MCF 10A (cell line): ENCODE results near the gene LCA5. TPM values are rescaled to one million over a fixed set of nuclear protein-coding genes. Genes with fewer than 3 reads are reported as not detected.
A peak's percentile ranks its signal among the peaks of the same experiment; 100 is the strongest.

Source experiments
- BruUV-seq: library from RNA; stranded (reverse); fragments of 400-500 nt; replicated peaks from 2 replicates; lab custom pipeline; 2021; lab: Mats Ljungman, UMichigan
- CTCF ChIA-PET: fragments of 300-600 bp; sonication (Branson Sonifier 250); formaldehyde crosslinking; extraction: SDS; loops from one replicate; lab custom pipeline; 2021; ENCODE audit warnings: antibody characterized with exemption, inconsistent platforms; lab: Yijun Ruan, JAX
- POLR2A ChIA-PET: fragments of 300-600, 350-650 bp; sonication (Branson Sonifier 250); formaldehyde crosslinking; extraction: SDS; loops from one replicate; lab custom pipeline; 2020; ENCODE audit warnings: antibody characterized with exemption, inconsistent platforms; lab: Yijun Ruan, JAX
- DNase-seq: peaks from one replicate; pipeline ENCODE4 v3.0.0-alpha.2; 2018; ENCODE audit not compliant: unreplicated experiment
- H3K27ac Mint-ChIP-seq: one replicate; pipeline ENCODE4 v1.8.0; 2022; ENCODE audit warnings: mild to moderate bottlenecking, low read depth, mixed read lengths; ENCODE audit not compliant: unreplicated experiment
- H3K27me3 Mint-ChIP-seq: one replicate; pipeline ENCODE4 v1.8.0; 2022; ENCODE audit warnings: mixed read lengths; ENCODE audit not compliant: insufficient read depth, unreplicated experiment
- H3K36me3 Mint-ChIP-seq: one replicate; pipeline ENCODE4 v1.8.0; 2022; ENCODE audit warnings: mild to moderate bottlenecking, moderate library complexity, mixed read lengths; ENCODE audit not compliant: insufficient read depth, unreplicated experiment
- H3K4me1 Mint-ChIP-seq: one replicate; pipeline ENCODE4 v1.8.0; 2022; ENCODE audit warnings: mixed read lengths; ENCODE audit not compliant: insufficient read depth, unreplicated experiment
- H3K4me3 Mint-ChIP-seq: one replicate; pipeline ENCODE4 v1.8.0; 2022; ENCODE audit warnings: mild to moderate bottlenecking, moderate library complexity, mixed read lengths; ENCODE audit not compliant: unreplicated experiment
- H3K9me3 Mint-ChIP-seq: one replicate; pipeline ENCODE4 v1.8.0; 2022; ENCODE audit warnings: mixed read lengths; ENCODE audit not compliant: unreplicated experiment
- intact Hi-C: fragments of 100-400 bp; cut with micrococcal nuclease; formaldehyde crosslinking; loops from 2 replicates; pipeline ENCODE4 v1.14.1; 2022
- total RNA-seq: library from RNA; stranded (reverse); gene quantifications from 2 replicates; pipeline ENCODE4 v1.2.3, GENCODE V29; 2022
- TF ChIP-seq, protein P1 (sequence below): fragments of 200-600 bp; IDR thresholded peaks from one replicate; pipeline ENCODE4 v1.8.0; 2022; ENCODE audit warnings: antibody characterized with exemption, mild to moderate bottlenecking; ENCODE audit not compliant: unreplicated experiment

LCA5 gene
- total RNA-seq, 1 experiment from 2014 or later, result 4.5 TPM

GRCh38 chr6:79461205-79461604, 76.0 kb downstream of the LCA5 start:
- ChIA-PET CTCF (no interaction called here), POLR2A (interaction anchor here (0.9 kb wide), 1 partner anchor 383 kb away, joined by 3 read pairs; the partner anchor contains the start of gene PHIP)
- Mint-ChIP-seq H3K9me3 (peaks cover 7% of the 10 kb centered on the region), H3K4me1 (peaks cover 20% of the 10 kb centered on the region), H3K4me3 (no peak overlapping the region), H3K36me3 (no peaks in the 10 kb centered on the region), H3K27ac (no peak overlapping the region), H3K27me3 (no peaks in the 10 kb centered on the region)
- BruUV-seq, result no TSS peak
- intact Hi-C loops, result no loop called here
- TF ChIP-seq, protein P1, sequence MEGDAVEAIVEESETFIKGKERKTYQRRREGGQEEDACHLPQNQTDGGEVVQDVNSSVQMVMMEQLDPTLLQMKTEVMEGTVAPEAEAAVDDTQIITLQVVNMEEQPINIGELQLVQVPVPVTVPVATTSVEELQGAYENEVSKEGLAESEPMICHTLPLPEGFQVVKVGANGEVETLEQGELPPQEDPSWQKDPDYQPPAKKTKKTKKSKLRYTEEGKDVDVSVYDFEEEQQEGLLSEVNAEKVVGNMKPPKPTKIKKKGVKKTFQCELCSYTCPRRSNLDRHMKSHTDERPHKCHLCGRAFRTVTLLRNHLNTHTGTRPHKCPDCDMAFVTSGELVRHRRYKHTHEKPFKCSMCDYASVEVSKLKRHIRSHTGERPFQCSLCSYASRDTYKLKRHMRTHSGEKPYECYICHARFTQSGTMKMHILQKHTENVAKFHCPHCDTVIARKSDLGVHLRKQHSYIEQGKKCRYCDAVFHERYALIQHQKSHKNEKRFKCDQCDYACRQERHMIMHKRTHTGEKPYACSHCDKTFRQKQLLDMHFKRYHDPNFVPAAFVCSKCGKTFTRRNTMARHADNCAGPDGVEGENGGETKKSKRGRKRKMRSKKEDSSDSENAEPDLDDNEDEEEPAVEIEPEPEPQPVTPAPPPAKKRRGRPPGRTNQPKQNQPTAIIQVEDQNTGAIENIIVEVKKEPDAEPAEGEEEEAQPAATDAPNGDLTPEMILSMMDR, result no peak
- DNase-seq, result no peak

DNA sequence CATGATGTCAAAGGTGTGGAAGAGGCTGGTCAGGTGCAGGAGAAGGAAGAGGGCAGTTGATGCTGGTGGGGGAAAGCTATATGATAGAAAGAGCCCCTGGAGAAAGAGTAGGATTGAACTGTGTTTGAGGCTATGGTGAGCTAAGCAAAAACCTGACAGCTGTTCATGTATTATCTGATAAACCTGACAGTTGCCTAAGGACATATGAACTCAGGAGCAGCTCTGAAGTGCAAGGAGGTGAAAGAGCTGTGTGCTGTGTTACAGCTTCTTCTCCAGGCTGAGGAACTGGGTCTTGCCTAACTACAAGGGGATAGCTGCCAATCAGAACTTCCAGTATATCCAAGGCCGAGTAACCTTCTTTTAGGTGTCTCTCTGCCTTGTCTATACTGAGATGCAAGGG, 81.8 kb downstream of the LCA5 start:
- H3K27ac Mint-ChIP-seq, result no peak overlapping the region
- H3K9me3 Mint-ChIP-seq, result peaks cover 7% of the 10 kb centered on the region
- TF ChIP-seq, protein P1, result no peak
- intact Hi-C loops, result loop anchor here (10.0 kb wide), 1 partner anchor 61 kb away; no protein-coding TSS in a partner anchor
- no TSS peak for BruUV-seq
- H3K4me3 Mint-ChIP-seq, result no peak overlapping the region
- POLR2A ChIA-PET, result interaction anchor here (0.6 to 5.4 kb wide), 8 partner anchors 9 to 377 kb away, joined by 3 to 83 read pairs (median 8); partner anchors contain the start of genes LCA5 and PHIP
- H3K36me3 Mint-ChIP-seq, result no peaks in the 10 kb centered on the region
- H3K27me3 Mint-ChIP-seq, result no peaks in the 10 kb centered on the region
- CTCF ChIA-PET, result interaction anchor here (0.5 to 0.6 kb wide), 2 partner anchors 90 to 223 kb away, joined by 3 to 4 read pairs; no protein-coding TSS in a partner anchor
- peaks cover 33% of the 10 kb centered on the region for H3K4me1 Mint-ChIP-seq
- DNase-seq, result no peak

DNA sequence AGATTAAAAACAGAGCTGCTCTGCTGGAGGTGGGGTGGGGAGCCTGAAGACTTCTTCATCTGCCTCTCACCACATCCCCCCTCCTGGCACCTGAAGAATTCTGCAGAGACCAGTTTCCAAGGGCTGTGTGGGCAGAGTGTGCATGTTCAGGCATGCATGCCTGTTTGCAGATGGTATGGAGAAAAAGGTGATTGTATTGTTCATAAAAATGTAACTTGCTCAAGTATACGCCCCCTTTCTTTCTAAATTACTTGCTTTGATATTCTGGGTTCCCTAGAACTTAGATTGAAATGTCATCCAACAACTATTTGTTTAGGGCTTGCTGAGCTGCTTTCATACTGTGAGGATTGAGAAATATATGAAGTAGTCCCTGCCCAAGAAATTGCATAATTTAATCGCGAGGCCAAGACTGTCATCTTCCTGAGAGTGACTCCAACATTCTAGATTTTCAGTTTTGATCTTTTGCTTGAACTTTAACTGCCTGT, 83.6 kb downstream of the LCA5 start:
- peak; percentile 89 for DNase-seq
- peak overlapping the region; percentile 61 for H3K4me3 Mint-ChIP-seq
- POLR2A ChIA-PET, result interaction anchor here (0.9 to 5.4 kb wide), 19 partner anchors 10 to 375 kb away, joined by 3 to 83 read pairs (median 6); partner anchors contain the start of genes LCA5 and PHIP
- H3K9me3 Mint-ChIP-seq, result no peaks in the 10 kb centered on the region
- H3K27ac Mint-ChIP-seq, result peak overlapping the region; percentile 94
- H3K4me1 Mint-ChIP-seq, result peaks cover 33% of the 10 kb centered on the region
- TF ChIP-seq, protein P1, result no peak
- H3K27me3 Mint-ChIP-seq, result no peaks in the 10 kb centered on the region
- BruUV-seq, result no TSS peak
- CTCF ChIA-PET, result interaction anchor here (0.5 to 2.4 kb wide), 11 partner anchors 12 to 1231 kb away, joined by 3 to 9 read pairs (median 3); no protein-coding TSS in a partner anchor
- intact Hi-C loops, result loop anchor here (5.0 to 10.0 kb wide), 2 partner anchors 59 to 221 kb away; partner anchors contain the start of gene HMGN3
- no peaks in the 10 kb centered on the region for H3K36me3 Mint-ChIP-seq

DNA sequence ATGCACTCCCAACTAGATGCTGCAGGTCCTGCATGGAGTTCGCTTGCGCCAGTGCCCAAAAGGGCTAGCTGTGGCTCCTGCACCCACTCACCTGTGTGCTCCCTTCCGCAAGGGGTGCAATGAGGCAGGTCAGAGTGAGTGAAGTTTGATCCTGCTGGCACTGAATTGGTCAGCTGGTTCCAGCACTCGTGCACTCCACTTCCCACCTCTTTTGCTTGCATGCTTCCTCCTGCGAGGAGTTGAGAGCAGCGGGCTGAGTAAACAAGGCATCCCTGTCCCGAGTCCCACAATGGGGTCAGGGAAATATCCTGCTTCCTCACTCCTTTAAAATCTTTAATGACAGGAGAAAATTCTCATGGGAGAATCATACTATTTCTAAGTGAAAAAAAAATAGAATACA, 86.2 kb downstream of the LCA5 start:
- CTCF ChIA-PET, result interaction anchor here (0.6 to 1.5 kb wide), 3 partner anchors 28 to 550 kb away, joined by 4 read pairs; no protein-coding TSS in a partner anchor

More for the DNA sequence above, 86.2 kb downstream of the LCA5 start:
- intact Hi-C loops, result loop anchor here (5.0 to 10.0 kb wide), 2 partner anchors 56 to 219 kb away; partner anchors contain the start of gene HMGN3
- no peaks in the 10 kb centered on the region for H3K36me3 Mint-ChIP-seq
- no peak overlapping the region for H3K4me3 Mint-ChIP-seq
- H3K27ac Mint-ChIP-seq, result no peak overlapping the region
- no peak for DNase-seq
- H3K4me1 Mint-ChIP-seq, result peaks cover 33% of the 10 kb centered on the region
- no peaks in the 10 kb centered on the region for H3K27me3 Mint-ChIP-seq
- H3K9me3 Mint-ChIP-seq, result no peaks in the 10 kb centered on the region
- TF ChIP-seq, protein P1, result no peak
- BruUV-seq, result no TSS peak
- POLR2A ChIA-PET, result interaction anchor here (1.1 to 5.4 kb wide), 4 partner anchors 13 to 373 kb away, joined by 4 to 83 read pairs (median 24); partner anchors contain the start of gene PHIP
